Common myeloid progenitor, CD34-positive (primary cell): ENCODE data around the gene LRP8.

Source experiments
- CTCF ChIA-PET: fragments of 350-600 bp; sonication (Branson Sonifier 250); formaldehyde crosslinking; loops from one replicate; lab custom pipeline; 2021; ENCODE audit warnings: antibody characterized with exemption; lab: Charles Lee
- POLR2A ChIA-PET: fragments of 350-600 bp; sonication (Branson Sonifier 250); formaldehyde crosslinking; loops from one replicate; lab custom pipeline; 2021; ENCODE audit warnings: antibody characterized with exemption; lab: Charles Lee
- DNase-seq, 3 donors: peaks; one replicate each; pipeline versions ENCODE4 v3.0.0 to v3.0.0-alpha.2; 2013
- H3K27ac ChIP-seq, 2 experiments: 1 replicate in 1 of 2; 2 replicates in 1 of 2; pipeline ENCODE4 v1.7.0; 2013; ENCODE audit warnings: inconsistent platforms in 2 of 2, low read length in 2 of 2, mild to moderate bottlenecking in 2 of 2, low read depth in 1 of 2, moderate library complexity in 1 of 2; ENCODE audit not compliant: severe bottlenecking in 2 of 2, insufficient read depth in 1 of 2, poor library complexity in 1 of 2
- H3K27me3 ChIP-seq, 5 experiments: replicated peaks in 2 of 5; 1 replicate in 3 of 5; 2 replicates in 2 of 5; pipeline versions ENCODE4 v1.6.1 to v1.7.0; 2013; ENCODE audit warnings: low read length in 4 of 5, mild to moderate bottlenecking in 2 of 5, moderate library complexity in 2 of 5, inconsistent platforms in 1 of 5; ENCODE audit not compliant: insufficient read depth in 5 of 5, control insufficient read depth in 4 of 5
- H3K36me3 ChIP-seq, 4 experiments: 1 replicate in 2 of 4; 2 replicates in 2 of 4; pipeline versions ENCODE4 v1.6.1 to v1.7.0; 2013; ENCODE audit warnings: low read length in 3 of 4, control low read depth in 1 of 4, mild to moderate bottlenecking in 1 of 4; ENCODE audit not compliant: control insufficient read depth in 4 of 4, insufficient read depth in 4 of 4
- H3K4me1 ChIP-seq, 4 experiments: 1 replicate in 3 of 4; 2 replicates in 1 of 4; pipeline versions ENCODE4 v1.6.1 to v1.7.1; 2013; ENCODE audit warnings: low read length in 3 of 4, mild to moderate bottlenecking in 3 of 4, control low read depth in 1 of 4, inconsistent platforms in 1 of 4, moderate library complexity in 1 of 4; ENCODE audit not compliant: control insufficient read depth in 4 of 4, insufficient read depth in 4 of 4; ENCODE audit errors: control extremely low read depth in 1 of 4
- H3K4me3 ChIP-seq, 7 experiments: 1 replicate in 4 of 7; 2 replicates in 3 of 7; pipeline versions ENCODE4 v1.5.1 to v1.7.0; 2013; ENCODE audit warnings: mild to moderate bottlenecking in 7 of 7, low read length in 6 of 7, moderate library complexity in 6 of 7, inconsistent platforms in 2 of 7, low read depth in 2 of 7, control low read depth in 1 of 7; ENCODE audit not compliant: insufficient read depth in 4 of 7, control insufficient read depth in 1 of 7; ENCODE audit errors: extremely low read depth in 1 of 7
- H3K9me3 ChIP-seq, 5 experiments: 1 replicate in 4 of 5; 2 replicates in 1 of 5; pipeline versions ENCODE4 v1.6.1 to v1.7.1; 2013; ENCODE audit warnings: low read length in 4 of 5, mild to moderate bottlenecking in 2 of 5, inconsistent platforms in 1 of 5, low read depth in 1 of 5, moderate library complexity in 1 of 5; ENCODE audit not compliant: control insufficient read depth in 4 of 5, insufficient read depth in 2 of 5; ENCODE audit errors: control extremely low read depth in 1 of 5
- WGBS: methylation state at CpG from one replicate; pipeline ENCODE4 v1.1.5; 2013; ENCODE audit not compliant: insufficient coverage; 5-methylcytosine and 5-hydroxymethylcytosine counted together

Gene LRP8

GRCh38 chr1:53220171-53220961 is 107.5 kb downstream of the LRP8 start, which contains the start of gene CZIB:
Gene CZIB (minus strand): TSS chr1:53220634. CDS start chr1:53220575, 59 bp downstream.
- POLR2A ChIA-PET: interaction anchor here (0.5 kb wide), 1 partner anchor 487 kb away, joined by 4 read pairs; no protein-coding TSS in a partner anchor
- peak; percentile 88 to 94 (median 92) for DNase-seq
- peak within 1 kb of the TSS; percentile 74 to 89 for H3K27ac ChIP-seq
- WGBS: 0% methylated on average over 52 of the region's 61 CpGs
- H3K36me3 ChIP-seq: peaks cover 7 to 28% (median 16%) of the 10 kb centered on the region in 4 experiments
- CTCF ChIA-PET: interaction anchor here (1.1 kb wide), 1 partner anchor 25 kb away, joined by 3 read pairs; no protein-coding TSS in a partner anchor
- peaks cover 8 to 16% (median 15%) of the 10 kb centered on the region in 4 experiments for H3K4me1 ChIP-seq
- H3K9me3 ChIP-seq: no peaks in the 10 kb centered on the region
- peak within 1 kb of the TSS; percentile 63 to 98 (median 89) for H3K4me3 ChIP-seq
- H3K27me3 ChIP-seq: no peaks in the 10 kb centered on the region

- Histone ChIP-seq H3K4me3 (peak overlapping the region in 6 of 7 experiments; percentile 63 to 98 (median 92)), H3K9me3 (no peaks in the 10 kb centered on the region), H3K27ac (peak overlapping the region; percentile 74 to 89), H3K36me3 (peaks cover 7 to 31% (median 18%) of the 10 kb centered on the region in 4 experiments), H3K4me1 (peaks cover 8 to 16% (median 15%) of the 10 kb centered on the region in 4 experiments), H3K27me3 (no peaks in the 10 kb centered on the region)
- no peak for DNase-seq
- WGBS: 41% methylated on average over 6 of the region's 8 CpGs
- ChIA-PET POLR2A (interaction anchor here (0.6 kb wide), 1 partner anchor 9 kb away, joined by 3 read pairs; no protein-coding TSS in a partner anchor), CTCF (interaction anchor here (1.4 kb wide), 1 partner anchor 32 kb away, joined by 3 read pairs; no protein-coding TSS in a partner anchor)
Measured at GRCh38 chr1:53219711-53220110, 108.2 kb downstream of the LRP8 start.

- ChIA-PET POLR2A (no interaction called here), CTCF (interaction anchor here (1.3 kb wide), 1 partner anchor 16 kb away, joined by 4 read pairs; no protein-coding TSS in a partner anchor)
- 100% methylated on average over 7 of the region's 7 CpGs for WGBS
- no peak overlapping the region for H3K4me3 ChIP-seq
- no peaks in the 10 kb centered on the region for H3K27me3 ChIP-seq
- H3K27ac ChIP-seq: no peak overlapping the region
- H3K36me3 ChIP-seq: peaks cover 8 to 44% (median 30%) of the 10 kb centered on the region in 4 experiments
- H3K4me1 ChIP-seq: peaks cover 8 to 16% (median 15%) of the 10 kb centered on the region in 4 experiments
- no peak for DNase-seq
- no peaks in the 10 kb centered on the region for H3K9me3 ChIP-seq
Measured at GRCh38 chr1:53218201-53218600, 109.7 kb downstream of the LRP8 start.

- peaks cover 8 to 77% (median 50%) of the 10 kb centered on the region in 4 experiments for H3K36me3 ChIP-seq
- H3K9me3 ChIP-seq: no peaks in the 10 kb centered on the region
- no peaks in the 10 kb centered on the region for H3K27me3 ChIP-seq
- DNase-seq: no peak
- POLR2A ChIA-PET: no interaction called here
- 94% methylated on average over 5 of the region's 5 CpGs for WGBS
- CTCF ChIA-PET: interaction anchor here (1.3 kb wide), 1 partner anchor 9 kb away, joined by 6 read pairs; no protein-coding TSS in a partner anchor
- H3K4me3 ChIP-seq: no peak overlapping the region
- H3K27ac ChIP-seq: no peak overlapping the region
- H3K4me1 ChIP-seq: peaks cover under 1 to 3% (median 2%) of the 10 kb centered on the region in 4 experiments
Measured at GRCh38 chr1:53214376-53214940, 113.4 kb downstream of the LRP8 start.

- CTCF ChIA-PET: no interaction called here
- peaks cover 0 to 13% (median 8%) of the 10 kb centered on the region in 5 experiments for H3K9me3 ChIP-seq
- H3K36me3 ChIP-seq: peaks cover 13 to 88% (median 63%) of the 10 kb centered on the region in 4 experiments
- POLR2A ChIA-PET: interaction anchor here (0.5 kb wide), 1 partner anchor 169 kb away, joined by 3 read pairs; no protein-coding TSS in a partner anchor
- DNase-seq: no peak
- over 99% methylated on average over 11 of the region's 11 CpGs for WGBS
- no peak overlapping the region for H3K4me3 ChIP-seq
- H3K4me1 ChIP-seq: no peaks in the 10 kb centered on the region
- H3K27me3 ChIP-seq: no peaks in the 10 kb centered on the region
- H3K27ac ChIP-seq: no peak overlapping the region
Measured at GRCh38 chr1:53210954-53211353, 116.9 kb downstream of the LRP8 start.

GRCh38 chr1:53210352-53210751 is 117.5 kb downstream of the LRP8 start:
- CTCF ChIA-PET: no interaction called here
- H3K9me3 ChIP-seq: peaks cover 0 to 17% (median 11%) of the 10 kb centered on the region in 5 experiments
- peaks cover 13 to 88% (median 64%) of the 10 kb centered on the region in 4 experiments for H3K36me3 ChIP-seq
- H3K4me3 ChIP-seq: no peak overlapping the region
- POLR2A ChIA-PET: interaction anchor here (0.5 kb wide), 1 partner anchor 169 kb away, joined by 3 read pairs; no protein-coding TSS in a partner anchor
- 96% methylated on average over 7 of the region's 7 CpGs for WGBS
- DNase-seq: no peak
- H3K4me1 ChIP-seq: no peaks in the 10 kb centered on the region
- no peaks in the 10 kb centered on the region for H3K27me3 ChIP-seq
- H3K27ac ChIP-seq: no peak overlapping the region
